ENCODE results near the gene ITGB2.
A peak's percentile ranks its signal among the peaks of the same experiment; 100 is the strongest.

ITGB2 gene

GRCh38 chr21:44898851-44899767, 21.6 kb downstream of the ITGB2 start:
- DNase-seq (ENCODE audit: low read depth in 2 of 2, low spot score in 1 of 2), result no peak

GRCh38 chr21:44898011-44898488, 22.6 kb downstream of the ITGB2 start:
- DNase-seq (ENCODE audit: low read depth in 2 of 2, low spot score in 1 of 2), result no peak

GRCh38 chr21:44897326-44898010, 23.2 kb downstream of the ITGB2 start:
- no peak for DNase-seq (ENCODE audit: low read depth in 2 of 2, low spot score in 1 of 2)

GRCh38 chr21:44896561-44897286, 24.0 kb downstream of the ITGB2 start:
- DNase-seq (ENCODE audit: low read depth in 2 of 2, low spot score in 1 of 2), result no peak

- DNase-seq (ENCODE audit: low read depth in 2 of 2, low spot score in 1 of 2), result no peak
Measured at GRCh38 chr21:44895859-44896258, 24.8 kb downstream of the ITGB2 start.

GRCh38 chr21:44894687-44895302, 25.9 kb downstream of the ITGB2 start:
- DNase-seq (ENCODE audit: low read depth in 2 of 2, low spot score in 1 of 2), result no peak

- no peak for DNase-seq (ENCODE audit: low read depth in 2 of 2, low spot score in 1 of 2)
Measured at GRCh38 chr21:44893948-44894656, 26.6 kb downstream of the ITGB2 start.

- DNase-seq (ENCODE audit: low read depth in 2 of 2, low spot score in 1 of 2), result no peak
Measured at GRCh38 chr21:44893278-44893556, 27.5 kb downstream of the ITGB2 start.

GRCh38 chr21:44892536-44893277, 28.0 kb downstream of the ITGB2 start:
- DNase-seq (ENCODE audit: low read depth in 2 of 2, low spot score in 1 of 2), result peak; percentile 47 to 64

GRCh38 chr21:44892095-44892494, 28.6 kb downstream of the ITGB2 start:
- DNase-seq (ENCODE audit: low read depth in 2 of 2, low spot score in 1 of 2), result no peak

GRCh38 chr21:44891631-44892031, 29.1 kb downstream of the ITGB2 start:
- DNase-seq (ENCODE audit: low read depth in 2 of 2, low spot score in 1 of 2), result no peak

- no peak for DNase-seq (ENCODE audit: low read depth in 2 of 2, low spot score in 1 of 2)
Measured at GRCh38 chr21:44890961-44891541, 29.6 kb downstream of the ITGB2 start.

GRCh38 chr21:44890338-44890931, 30.3 kb downstream of the ITGB2 start:
- no peak for DNase-seq (ENCODE audit: low read depth in 2 of 2, low spot score in 1 of 2)

- no peak for DNase-seq (ENCODE audit: low read depth in 2 of 2, low spot score in 1 of 2)
Measured at GRCh38 chr21:44889625-44890337, 30.9 kb downstream of the ITGB2 start.

GRCh38 chr21:44888581-44889550, 31.8 kb downstream of the ITGB2 start:
- DNase-seq (ENCODE audit: low read depth in 2 of 2, low spot score in 1 of 2), result no peak

GRCh38 chr21:44887807-44888580, 32.7 kb downstream of the ITGB2 start:
- no peak for DNase-seq (ENCODE audit: low read depth in 2 of 2, low spot score in 1 of 2)

Measured in stimulated activated CD8-positive, alpha-beta memory T cell treated with anti-CD3 and anti-CD28 coated beads, Interleukin-4, amount 100 ng/mL, for 1 hour (primary cell).